ENCODE measurements around the gene MDH1.
A peak's percentile ranks its signal among the peaks of the same experiment; 100 is the strongest.

MDH1 gene

DNA sequence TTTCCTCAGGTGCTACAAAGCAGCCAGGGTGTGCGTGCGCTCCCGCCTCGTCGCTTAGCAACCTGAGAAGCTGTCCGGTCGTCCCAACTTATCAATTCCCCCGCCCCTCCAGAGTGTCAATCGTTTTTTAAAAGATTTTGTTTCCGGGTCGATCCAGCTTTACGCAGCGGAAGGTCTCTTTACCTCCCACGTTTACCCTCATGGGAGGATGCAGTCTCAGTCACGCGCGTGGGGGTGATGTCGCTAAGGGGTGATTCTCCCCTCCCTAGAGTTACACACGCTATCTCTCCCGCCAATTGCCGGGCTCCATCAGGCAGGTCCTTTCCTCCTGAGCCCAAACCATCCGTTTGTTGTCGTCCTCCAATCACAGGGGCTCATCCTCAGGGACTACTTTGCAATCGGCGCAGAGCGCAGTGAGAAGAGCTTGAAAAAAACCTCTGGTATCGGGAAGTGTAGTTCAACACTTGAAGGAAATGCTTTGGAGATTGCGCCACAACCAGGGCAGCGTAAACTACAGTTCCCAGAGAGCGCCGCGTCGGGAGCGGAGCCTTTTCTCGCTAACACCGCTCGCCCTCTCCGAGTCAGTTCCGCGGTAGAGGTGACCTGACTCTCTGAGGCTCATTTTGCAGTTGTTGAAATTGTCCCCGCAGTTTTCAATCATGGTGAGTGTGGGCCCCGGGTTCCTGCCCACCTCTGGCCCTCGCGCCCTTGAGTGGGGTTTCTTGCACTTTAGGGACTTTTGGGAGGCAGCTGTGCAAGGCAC is at the start of gene MDH1, which contains the start of gene WDPCP:
MDH1 (plus strand) TSS at position 579 of the 763 bp plus-strand sequence; CDS start at position 660, 81 bp downstream.
WDPCP (minus strand) TSS at position 93 of the 763 bp plus-strand sequence. CDS start 206 bp downstream, outside the sequence.
- peak within 1 kb of the TSS; percentile 95 for H3K4me3 ChIP-seq (replicated peaks; ENCODE audit: low read depth, low read length)
- TF ChIP-seq, protein P1, sequence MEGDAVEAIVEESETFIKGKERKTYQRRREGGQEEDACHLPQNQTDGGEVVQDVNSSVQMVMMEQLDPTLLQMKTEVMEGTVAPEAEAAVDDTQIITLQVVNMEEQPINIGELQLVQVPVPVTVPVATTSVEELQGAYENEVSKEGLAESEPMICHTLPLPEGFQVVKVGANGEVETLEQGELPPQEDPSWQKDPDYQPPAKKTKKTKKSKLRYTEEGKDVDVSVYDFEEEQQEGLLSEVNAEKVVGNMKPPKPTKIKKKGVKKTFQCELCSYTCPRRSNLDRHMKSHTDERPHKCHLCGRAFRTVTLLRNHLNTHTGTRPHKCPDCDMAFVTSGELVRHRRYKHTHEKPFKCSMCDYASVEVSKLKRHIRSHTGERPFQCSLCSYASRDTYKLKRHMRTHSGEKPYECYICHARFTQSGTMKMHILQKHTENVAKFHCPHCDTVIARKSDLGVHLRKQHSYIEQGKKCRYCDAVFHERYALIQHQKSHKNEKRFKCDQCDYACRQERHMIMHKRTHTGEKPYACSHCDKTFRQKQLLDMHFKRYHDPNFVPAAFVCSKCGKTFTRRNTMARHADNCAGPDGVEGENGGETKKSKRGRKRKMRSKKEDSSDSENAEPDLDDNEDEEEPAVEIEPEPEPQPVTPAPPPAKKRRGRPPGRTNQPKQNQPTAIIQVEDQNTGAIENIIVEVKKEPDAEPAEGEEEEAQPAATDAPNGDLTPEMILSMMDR (IDR thresholded peaks at IDR 0.05; ENCODE audit: low read length, missing control alignments) = no peak
- DNase-seq (ENCODE audit: low read depth) = peak; percentile 100

DNA sequence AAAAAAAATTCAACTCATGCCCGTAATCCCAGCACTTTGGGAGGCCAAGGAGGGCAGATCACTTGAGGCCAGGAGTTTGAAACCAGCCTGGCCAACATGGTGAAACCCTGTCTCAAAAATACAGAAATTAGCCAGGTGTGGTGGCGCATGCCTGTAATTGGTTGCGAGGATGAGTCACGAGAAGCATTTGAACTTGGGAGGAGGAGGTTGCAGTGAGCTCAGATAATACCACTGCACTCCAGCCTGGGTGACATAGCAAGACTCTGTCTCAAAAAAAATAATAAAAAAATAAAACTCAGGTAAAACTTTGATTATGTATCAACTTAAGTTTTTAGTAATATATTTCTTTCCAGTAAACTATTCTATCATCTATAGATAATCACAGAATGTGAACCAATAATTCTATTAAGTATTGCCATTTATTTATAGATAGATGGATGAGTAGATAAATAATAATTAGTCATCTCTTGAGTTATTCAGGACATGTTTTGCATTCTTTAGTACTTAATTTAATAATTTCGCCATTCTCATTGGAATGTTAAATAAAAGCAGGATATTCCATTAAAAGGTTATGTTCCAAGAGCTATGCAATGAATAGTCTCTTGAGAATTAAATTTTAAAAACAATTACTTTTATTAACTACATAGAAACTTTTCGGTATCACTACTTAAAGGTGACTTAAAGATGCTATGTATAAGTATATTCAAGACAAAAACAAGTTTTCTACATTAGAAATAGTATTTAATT is 49.2 kb upstream of the MDH1 start:
- TF ChIP-seq, protein P1 (IDR thresholded peaks at IDR 0.05; ENCODE audit: low read length, missing control alignments) = no peak
- DNase-seq (ENCODE audit: low read depth) = no peak
- H3K4me3 ChIP-seq (replicated peaks; ENCODE audit: low read depth, low read length) = no peak overlapping the region

DNA sequence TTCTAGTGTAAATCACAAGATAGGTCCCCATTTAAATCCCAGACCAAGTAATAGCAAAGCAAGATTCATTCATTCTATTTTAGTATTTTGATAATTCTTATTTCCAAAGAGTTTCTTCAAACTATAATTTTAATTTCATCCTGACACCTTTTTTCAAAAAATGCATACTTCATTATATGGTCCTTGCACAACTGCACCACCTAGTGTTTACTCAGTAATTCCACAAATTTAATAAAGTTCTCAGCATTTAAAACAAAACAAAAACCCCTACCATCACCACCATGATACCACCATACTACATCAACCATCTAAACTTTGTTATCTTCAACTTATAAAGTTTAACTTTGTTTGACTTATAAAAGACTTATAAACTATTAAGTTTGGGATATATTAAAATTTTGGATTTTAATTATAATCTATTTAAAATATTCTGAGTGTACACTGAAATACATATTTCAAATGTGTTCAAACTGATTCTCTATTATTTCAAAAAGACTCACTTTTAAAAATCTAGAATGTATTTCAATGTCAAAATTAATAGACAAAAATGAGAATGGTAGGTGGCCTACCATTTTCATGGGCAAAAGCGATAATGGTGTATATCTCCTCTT is 44.6 kb upstream of the MDH1 start:
- peak; percentile 30 for DNase-seq (ENCODE audit: low read depth)
- TF ChIP-seq, protein P1 (IDR thresholded peaks at IDR 0.05; ENCODE audit: low read length, missing control alignments) = peak; percentile 60
- H3K4me3 ChIP-seq (replicated peaks; ENCODE audit: low read depth, low read length) = no peak overlapping the region

- H3K4me3 ChIP-seq (replicated peaks; ENCODE audit: low read depth, low read length) = no peak overlapping the region
- no peak for DNase-seq (ENCODE audit: low read depth)
- TF ChIP-seq, protein P1 (IDR thresholded peaks at IDR 0.05; ENCODE audit: low read length, missing control alignments) = no peak
Measured at GRCh38 chr2:63545023-63545422, 43.7 kb upstream of the MDH1 start.

- H3K4me3 ChIP-seq (replicated peaks; ENCODE audit: low read depth, low read length) = no peak overlapping the region
- no peak for DNase-seq (ENCODE audit: low read depth)
- TF ChIP-seq, protein P1 (IDR thresholded peaks at IDR 0.05; ENCODE audit: low read length, missing control alignments) = no peak
Measured at GRCh38 chr2:63553049-63553448, 35.7 kb upstream of the MDH1 start.

DNA sequence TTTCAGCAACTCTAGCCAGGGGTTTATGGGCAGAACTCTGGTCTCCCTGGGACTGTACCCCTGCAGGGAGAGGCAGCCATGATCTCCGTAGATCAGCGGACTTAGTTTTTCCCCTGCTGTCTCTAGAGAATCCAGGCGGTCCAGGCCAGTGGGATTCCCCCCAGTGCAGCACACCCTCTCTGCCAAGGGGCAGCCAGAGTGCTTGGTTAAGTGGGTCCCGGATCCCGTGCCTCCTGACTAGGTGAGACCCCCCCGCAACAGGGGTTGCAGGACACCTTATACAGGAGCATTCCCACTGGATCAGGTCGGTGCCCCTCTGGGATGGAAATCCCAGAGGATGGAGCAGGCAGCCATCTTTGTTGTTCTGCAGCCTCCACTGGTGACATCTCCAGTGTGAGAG is 33.5 kb upstream of the MDH1 start:
- DNase-seq (ENCODE audit: low read depth) = no peak
- TF ChIP-seq, protein P1 (IDR thresholded peaks at IDR 0.05; ENCODE audit: low read length, missing control alignments) = no peak

More for the DNA sequence above, 33.5 kb upstream of the MDH1 start:
- no peak overlapping the region for H3K4me3 ChIP-seq (replicated peaks; ENCODE audit: low read depth, low read length)

Data from fibroblast of pulmonary artery (primary cell).